Cardiac muscle cell (in vitro differentiated cells and primary cell): ENCODE data around the gene PLK1. TPM values are rescaled to one million over a fixed set of nuclear protein-coding genes. Genes with fewer than 3 reads are reported as not detected.

ENCODE experiments used
- DNase-seq, 2 donors: peaks; one replicate each; pipeline versions ENCODE4 v3.0.0 to v3.0.0-alpha.2; 2010 to 2017; ENCODE audit warnings: low read depth in 1 of 2, low spot score in 1 of 2
- H3K27ac ChIP-seq: fragments of 200-600 bp; sonication (generic); 2 replicates; pipeline ENCODE4 v1.5.1; 2016
- H3K27me3 ChIP-seq: fragments of 200-600 bp; sonication (generic); 2 replicates; pipeline ENCODE4 v1.6.0; 2016; ENCODE audit warnings: control low read depth
- H3K36me3 ChIP-seq: fragments of 200-600 bp; sonication (generic); 2 replicates; pipeline ENCODE4 v1.5.1; 2016; ENCODE audit warnings: control low read depth
- H3K4me1 ChIP-seq: fragments of 200-600 bp; sonication (generic); 2 replicates; pipeline ENCODE4 v1.8.1; 2017; ENCODE audit warnings: low read depth, mild to moderate bottlenecking, mixed run types
- H3K4me3 ChIP-seq: fragments of 200-600 bp; sonication (generic); 2 replicates; pipeline ENCODE4 v1.5.1; 2016; ENCODE audit warnings: mild to moderate bottlenecking
- H3K9me3 ChIP-seq: fragments of 200-600 bp; sonication (generic); 2 replicates; pipeline ENCODE4 v1.5.1; 2017; ENCODE audit warnings: low read depth, mild to moderate bottlenecking, control low read depth
- polyA plus RNA-seq: library from polyadenylated mRNA; unstranded; fragments of >200 nt; fragmentation: Nextera tagmentation; extraction: Ambion mirVana; gene quantifications from 2 replicates; pipeline ENCODE4 v1.2.1, GENCODE V29; 2016
- total RNA-seq: library from RNA; depleted of rRNA; stranded (reverse); fragments of >200 nt; gene quantifications from 2 replicates; pipeline ENCODE4 v1.2.3, GENCODE V29; 2016
- TF ChIP-seq, protein P1 (sequence below): IDR thresholded peaks from 2 replicates; pipeline ENCODE4 v1.5.1; 2012; ENCODE audit warnings: low read depth, mild to moderate bottlenecking, low read length

PLK1 gene
- total and polyA plus RNA-seq, 2 experiments from 2014 or later = 13.4 to 93.3 TPM

GRCh38 chr16:23673971-23674614, 4.6 kb upstream of the PLK1 start:
- Histone ChIP-seq H3K4me3 (no peak overlapping the region), H3K9me3 (no peaks in the 10 kb centered on the region), H3K36me3 (peaks cover 13% of the 10 kb centered on the region), H3K27ac (peak overlapping the region; percentile 35), H3K27me3 (no peaks in the 10 kb centered on the region), H3K4me1 (peaks cover 7% of the 10 kb centered on the region)
- peak in 1 of 2 donors; percentile 20 for DNase-seq
- TF ChIP-seq, protein P1, sequence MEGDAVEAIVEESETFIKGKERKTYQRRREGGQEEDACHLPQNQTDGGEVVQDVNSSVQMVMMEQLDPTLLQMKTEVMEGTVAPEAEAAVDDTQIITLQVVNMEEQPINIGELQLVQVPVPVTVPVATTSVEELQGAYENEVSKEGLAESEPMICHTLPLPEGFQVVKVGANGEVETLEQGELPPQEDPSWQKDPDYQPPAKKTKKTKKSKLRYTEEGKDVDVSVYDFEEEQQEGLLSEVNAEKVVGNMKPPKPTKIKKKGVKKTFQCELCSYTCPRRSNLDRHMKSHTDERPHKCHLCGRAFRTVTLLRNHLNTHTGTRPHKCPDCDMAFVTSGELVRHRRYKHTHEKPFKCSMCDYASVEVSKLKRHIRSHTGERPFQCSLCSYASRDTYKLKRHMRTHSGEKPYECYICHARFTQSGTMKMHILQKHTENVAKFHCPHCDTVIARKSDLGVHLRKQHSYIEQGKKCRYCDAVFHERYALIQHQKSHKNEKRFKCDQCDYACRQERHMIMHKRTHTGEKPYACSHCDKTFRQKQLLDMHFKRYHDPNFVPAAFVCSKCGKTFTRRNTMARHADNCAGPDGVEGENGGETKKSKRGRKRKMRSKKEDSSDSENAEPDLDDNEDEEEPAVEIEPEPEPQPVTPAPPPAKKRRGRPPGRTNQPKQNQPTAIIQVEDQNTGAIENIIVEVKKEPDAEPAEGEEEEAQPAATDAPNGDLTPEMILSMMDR = no peak

DNA sequence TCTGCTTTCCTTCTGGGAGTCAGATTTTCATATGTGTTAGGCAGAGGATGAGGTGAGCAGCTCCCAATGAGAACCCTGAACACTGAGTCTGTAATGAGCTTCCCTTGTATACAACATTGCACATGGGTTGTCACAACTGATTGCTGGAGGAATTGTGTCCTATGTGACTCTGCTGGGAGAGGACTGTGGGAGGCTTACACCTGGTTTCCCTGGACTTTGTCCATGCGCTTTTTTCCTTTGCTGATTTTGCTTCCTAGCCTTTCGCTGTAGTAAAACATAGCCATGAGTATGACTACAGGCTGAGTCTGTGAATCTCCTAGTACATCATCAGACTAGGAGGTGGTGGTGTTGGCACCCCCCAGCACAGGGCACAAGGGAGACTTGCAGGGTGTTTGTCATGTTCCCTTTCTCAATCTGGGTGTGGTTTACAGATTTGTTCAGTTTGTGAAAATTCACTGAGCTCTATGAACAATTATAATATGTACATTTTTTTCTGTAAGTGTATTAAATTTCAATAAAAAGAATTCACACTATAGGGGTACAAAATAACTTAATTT, 1.7 kb upstream of the PLK1 start:
- H3K27ac ChIP-seq = no peak overlapping the region
- H3K36me3 ChIP-seq = peaks cover 21% of the 10 kb centered on the region
- no peaks in the 10 kb centered on the region for H3K27me3 ChIP-seq
- peaks cover 11% of the 10 kb centered on the region for H3K4me1 ChIP-seq
- no peak overlapping the region for H3K4me3 ChIP-seq
- no peak for DNase-seq
- TF ChIP-seq, protein P1 = no peak
- no peaks in the 10 kb centered on the region for H3K9me3 ChIP-seq

DNA sequence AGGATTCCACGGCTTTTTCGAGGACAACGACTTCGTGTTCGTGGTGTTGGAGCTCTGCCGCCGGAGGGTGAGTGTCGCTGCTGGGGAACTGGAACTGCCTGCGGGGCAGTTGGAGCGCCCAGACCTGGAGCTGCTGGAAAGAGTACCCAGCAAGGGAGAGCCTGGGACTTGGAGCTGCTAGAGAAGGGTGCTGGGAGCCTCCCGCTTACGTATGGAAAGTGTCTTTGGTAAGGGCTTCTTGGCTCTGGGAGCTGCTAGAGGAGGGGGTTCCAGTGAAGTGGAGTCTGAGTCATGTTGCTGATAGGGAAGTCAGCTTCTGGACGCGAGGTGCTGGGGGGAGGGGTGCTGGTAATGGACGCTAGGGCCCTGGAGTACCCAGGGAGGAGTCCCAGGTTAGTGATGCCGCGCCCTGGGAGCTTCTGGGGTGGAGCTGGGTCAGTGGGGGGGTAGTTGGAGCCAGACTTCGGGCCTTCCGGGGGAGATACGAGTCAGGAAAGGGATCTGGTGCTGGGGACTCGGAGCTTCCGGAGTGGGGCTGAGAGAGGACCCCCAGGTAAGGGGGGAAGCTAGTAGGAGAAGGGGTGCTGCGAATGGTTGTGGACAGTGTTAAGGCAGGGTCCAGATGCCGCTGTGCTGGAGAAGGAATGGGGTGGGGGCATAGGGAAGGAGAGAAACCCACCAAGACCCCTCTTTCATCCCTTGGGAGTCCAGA, 741 bp downstream of the PLK1 start:
- peak overlapping the region; percentile 47 for H3K4me3 ChIP-seq
- peak; percentile 43 to 54 for DNase-seq
- H3K9me3 ChIP-seq = no peaks in the 10 kb centered on the region
- H3K36me3 ChIP-seq = peaks cover 33% of the 10 kb centered on the region
- peak overlapping the region; percentile 10 for H3K27ac ChIP-seq
- H3K4me1 ChIP-seq = peaks cover 9% of the 10 kb centered on the region
- TF ChIP-seq, protein P1 = no peak
- no peaks in the 10 kb centered on the region for H3K27me3 ChIP-seq

- DNase-seq = no peak
- Histone ChIP-seq H3K4me3 (peak overlapping the region; percentile 47), H3K27ac (no peak overlapping the region), H3K27me3 (no peaks in the 10 kb centered on the region), H3K4me1 (peaks cover 5% of the 10 kb centered on the region), H3K9me3 (no peaks in the 10 kb centered on the region), H3K36me3 (peaks cover 36% of the 10 kb centered on the region)
- TF ChIP-seq, protein P1 = no peak
Observed at GRCh38 chr16:23679986-23680336, 1.3 kb downstream of the PLK1 start.

DNA sequence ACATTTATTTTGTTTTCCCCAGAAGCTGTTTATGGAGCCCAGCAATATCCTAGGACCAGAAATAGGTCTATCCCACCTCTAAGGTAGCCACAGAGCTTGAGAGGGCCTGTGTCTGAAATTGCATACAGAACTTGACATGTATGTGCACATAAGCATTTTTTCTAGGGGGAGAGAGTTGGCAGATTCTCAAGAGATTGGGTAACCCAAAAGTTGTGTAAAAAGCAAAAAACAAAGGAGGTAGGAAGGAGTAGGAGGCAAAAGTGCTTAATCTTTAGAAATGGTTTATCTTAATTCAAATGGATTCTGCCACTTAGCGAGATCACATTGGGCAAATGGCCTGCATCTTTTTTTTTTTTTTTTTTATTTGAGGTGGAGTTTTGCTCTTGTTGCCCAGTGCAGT, 3.5 kb downstream of the PLK1 start:
- peak in 1 of 2 donors; percentile 79 for DNase-seq
- peaks cover 53% of the 10 kb centered on the region for H3K36me3 ChIP-seq

More for the DNA sequence above, 3.5 kb downstream of the PLK1 start:
- TF ChIP-seq, protein P1 = no peak
- Histone ChIP-seq H3K4me1 (peaks cover 5% of the 10 kb centered on the region), H3K4me3 (no peak overlapping the region), H3K27ac (no peak overlapping the region), H3K9me3 (no peaks in the 10 kb centered on the region), H3K27me3 (no peaks in the 10 kb centered on the region)
